Measurements from ENCODE around the gene CTIF. TPM values are rescaled to one million over a fixed set of nuclear protein-coding genes. Genes with fewer than 3 reads are reported as not detected.

Gene CTIF
- total RNA-seq, 1 donor from 2014 or later, result 26.4 TPM

GRCh38 chr18:48580782-48581181 is 42.0 kb downstream of the CTIF start:
- Mint-ChIP-seq H3K4me3 (ENCODE audit: low read depth) (no peak overlapping the region), H3K4me1 (ENCODE audit: low read depth) (peaks cover 3% of the 10 kb centered on the region), H3K9me3 (ENCODE audit: low read depth) (peaks cover 11% of the 10 kb centered on the region), H3K27me3 (no peaks in the 10 kb centered on the region), H3K36me3 (ENCODE audit: insufficient read depth) (peaks cover 13% of the 10 kb centered on the region), H3K27ac (no peak overlapping the region)
- no peak for DNase-seq (ENCODE audit: low spot score, unreplicated experiment)
- TF ChIP-seq, protein P1, sequence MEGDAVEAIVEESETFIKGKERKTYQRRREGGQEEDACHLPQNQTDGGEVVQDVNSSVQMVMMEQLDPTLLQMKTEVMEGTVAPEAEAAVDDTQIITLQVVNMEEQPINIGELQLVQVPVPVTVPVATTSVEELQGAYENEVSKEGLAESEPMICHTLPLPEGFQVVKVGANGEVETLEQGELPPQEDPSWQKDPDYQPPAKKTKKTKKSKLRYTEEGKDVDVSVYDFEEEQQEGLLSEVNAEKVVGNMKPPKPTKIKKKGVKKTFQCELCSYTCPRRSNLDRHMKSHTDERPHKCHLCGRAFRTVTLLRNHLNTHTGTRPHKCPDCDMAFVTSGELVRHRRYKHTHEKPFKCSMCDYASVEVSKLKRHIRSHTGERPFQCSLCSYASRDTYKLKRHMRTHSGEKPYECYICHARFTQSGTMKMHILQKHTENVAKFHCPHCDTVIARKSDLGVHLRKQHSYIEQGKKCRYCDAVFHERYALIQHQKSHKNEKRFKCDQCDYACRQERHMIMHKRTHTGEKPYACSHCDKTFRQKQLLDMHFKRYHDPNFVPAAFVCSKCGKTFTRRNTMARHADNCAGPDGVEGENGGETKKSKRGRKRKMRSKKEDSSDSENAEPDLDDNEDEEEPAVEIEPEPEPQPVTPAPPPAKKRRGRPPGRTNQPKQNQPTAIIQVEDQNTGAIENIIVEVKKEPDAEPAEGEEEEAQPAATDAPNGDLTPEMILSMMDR (IDR thresholded peaks at IDR 0.05; ENCODE audit: unreplicated experiment), result no peak

DNA sequence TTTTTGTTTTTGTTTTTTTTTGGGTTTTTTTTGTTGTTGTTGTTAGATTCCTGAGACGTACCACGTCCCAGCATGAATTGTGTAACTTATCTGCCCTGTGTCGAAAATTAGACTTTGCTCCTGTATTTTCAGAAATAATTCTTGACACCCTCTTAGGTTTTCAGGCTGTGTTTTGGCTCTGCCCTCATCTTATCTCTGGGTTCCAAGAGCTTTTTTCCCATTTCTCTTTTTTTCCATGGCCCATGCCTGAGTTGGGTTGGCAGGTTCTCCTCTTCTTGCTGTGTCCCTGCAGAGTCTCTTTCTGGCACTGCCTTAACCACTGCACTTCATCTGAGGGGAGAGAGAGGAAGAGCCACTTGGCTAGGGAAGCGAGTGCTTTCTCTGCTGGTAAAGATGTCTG is 42.4 kb downstream of the CTIF start:
- H3K27ac Mint-ChIP-seq, result no peak overlapping the region

DNA sequence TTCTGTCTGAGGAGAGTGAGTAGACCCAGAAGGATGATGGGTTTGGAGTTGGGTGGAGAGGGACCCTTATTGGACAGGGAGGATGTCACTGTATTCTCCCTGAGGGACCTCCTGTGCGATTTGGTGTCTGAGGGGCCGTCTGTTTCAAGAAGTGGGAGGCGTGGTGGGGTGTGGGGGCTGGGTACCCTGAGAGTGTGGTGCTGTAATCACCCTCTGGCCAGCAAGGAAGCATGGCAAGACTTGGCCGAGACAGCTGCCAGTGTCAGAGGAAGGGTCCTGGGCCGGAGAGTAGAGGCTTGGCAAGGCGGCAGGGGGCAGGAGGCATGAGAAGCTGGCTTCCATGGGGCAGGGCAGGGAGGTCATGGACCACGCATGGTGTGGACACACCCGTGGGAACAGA is 43.1 kb downstream of the CTIF start:
- H3K4me1 Mint-ChIP-seq (ENCODE audit: low read depth), result no peaks in the 10 kb centered on the region
- no peak overlapping the region for H3K27ac Mint-ChIP-seq
- H3K27me3 Mint-ChIP-seq, result no peaks in the 10 kb centered on the region
- DNase-seq (ENCODE audit: low spot score, unreplicated experiment), result no peak
- peaks cover 9% of the 10 kb centered on the region for H3K36me3 Mint-ChIP-seq (ENCODE audit: insufficient read depth)
- no peak overlapping the region for H3K4me3 Mint-ChIP-seq (ENCODE audit: low read depth)
- TF ChIP-seq, protein P1 (IDR thresholded peaks at IDR 0.05; ENCODE audit: unreplicated experiment), result no peak
- H3K9me3 Mint-ChIP-seq (ENCODE audit: low read depth), result peaks cover 8% of the 10 kb centered on the region

More for the DNA sequence above, 42.4 kb downstream of the CTIF start:
- Mint-ChIP-seq H3K4me1 (ENCODE audit: low read depth) (no peaks in the 10 kb centered on the region), H3K27me3 (no peaks in the 10 kb centered on the region), H3K36me3 (ENCODE audit: insufficient read depth) (peaks cover 13% of the 10 kb centered on the region), H3K4me3 (ENCODE audit: low read depth) (no peak overlapping the region), H3K9me3 (ENCODE audit: low read depth) (peaks cover 11% of the 10 kb centered on the region)
- TF ChIP-seq, protein P1 (IDR thresholded peaks at IDR 0.05; ENCODE audit: unreplicated experiment), result no peak
- DNase-seq (ENCODE audit: low spot score, unreplicated experiment), result no peak

- DNase-seq (ENCODE audit: low spot score, unreplicated experiment), result no peak
- no peaks in the 10 kb centered on the region for H3K27me3 Mint-ChIP-seq
- no peaks in the 10 kb centered on the region for H3K4me1 Mint-ChIP-seq (ENCODE audit: low read depth)
- peaks cover 6% of the 10 kb centered on the region for H3K36me3 Mint-ChIP-seq (ENCODE audit: insufficient read depth)
- TF ChIP-seq, protein P1 (IDR thresholded peaks at IDR 0.05; ENCODE audit: unreplicated experiment), result no peak
- H3K27ac Mint-ChIP-seq, result no peak overlapping the region
- H3K9me3 Mint-ChIP-seq (ENCODE audit: low read depth), result peaks cover 6% of the 10 kb centered on the region
- no peak overlapping the region for H3K4me3 Mint-ChIP-seq (ENCODE audit: low read depth)
Measured at GRCh38 chr18:48582946-48583345, 44.1 kb downstream of the CTIF start.

GRCh38 chr18:48583573-48583972 is 44.7 kb downstream of the CTIF start:
- TF ChIP-seq, protein P1 (IDR thresholded peaks at IDR 0.05; ENCODE audit: unreplicated experiment), result no peak
- H3K9me3 Mint-ChIP-seq (ENCODE audit: low read depth), result peaks cover 3% of the 10 kb centered on the region
- no peaks in the 10 kb centered on the region for H3K4me1 Mint-ChIP-seq (ENCODE audit: low read depth)
- H3K4me3 Mint-ChIP-seq (ENCODE audit: low read depth), result no peak overlapping the region
- DNase-seq (ENCODE audit: low spot score, unreplicated experiment), result no peak
- peaks cover 3% of the 10 kb centered on the region for H3K36me3 Mint-ChIP-seq (ENCODE audit: insufficient read depth)
- H3K27me3 Mint-ChIP-seq, result no peaks in the 10 kb centered on the region
- no peak overlapping the region for H3K27ac Mint-ChIP-seq
